ENCODE measurements around the gene FNDC3B.

Gene FNDC3B

GRCh38 chr3:172195407-172195754 is 156.0 kb downstream of the FNDC3B start:
- no peak for DNase-seq

- DNase-seq, result no peak
Observed at GRCh38 chr3:172197344-172197743, 158.0 kb downstream of the FNDC3B start.

DNA sequence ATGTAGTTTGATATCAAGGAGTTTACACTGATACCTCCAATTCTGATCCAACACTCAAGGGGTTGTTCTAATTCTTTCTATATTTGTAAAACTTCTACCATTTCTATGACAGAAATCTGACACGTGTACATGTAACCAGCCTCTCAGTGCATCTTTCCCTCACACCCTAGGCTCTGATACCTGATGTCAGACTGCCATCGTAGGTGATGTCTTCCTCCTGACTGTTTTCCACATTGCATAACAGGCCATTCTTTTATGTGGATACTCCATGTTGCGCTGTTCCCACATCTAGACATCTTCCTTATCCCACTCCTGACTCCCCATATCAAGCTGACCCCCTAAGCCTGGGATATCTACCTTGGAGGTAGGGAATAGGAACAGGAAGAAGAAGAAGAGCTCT is 159.1 kb downstream of the FNDC3B start:
- no peak for DNase-seq

- no peak for DNase-seq
Observed at GRCh38 chr3:172199850-172200369, 160.5 kb downstream of the FNDC3B start.

DNA sequence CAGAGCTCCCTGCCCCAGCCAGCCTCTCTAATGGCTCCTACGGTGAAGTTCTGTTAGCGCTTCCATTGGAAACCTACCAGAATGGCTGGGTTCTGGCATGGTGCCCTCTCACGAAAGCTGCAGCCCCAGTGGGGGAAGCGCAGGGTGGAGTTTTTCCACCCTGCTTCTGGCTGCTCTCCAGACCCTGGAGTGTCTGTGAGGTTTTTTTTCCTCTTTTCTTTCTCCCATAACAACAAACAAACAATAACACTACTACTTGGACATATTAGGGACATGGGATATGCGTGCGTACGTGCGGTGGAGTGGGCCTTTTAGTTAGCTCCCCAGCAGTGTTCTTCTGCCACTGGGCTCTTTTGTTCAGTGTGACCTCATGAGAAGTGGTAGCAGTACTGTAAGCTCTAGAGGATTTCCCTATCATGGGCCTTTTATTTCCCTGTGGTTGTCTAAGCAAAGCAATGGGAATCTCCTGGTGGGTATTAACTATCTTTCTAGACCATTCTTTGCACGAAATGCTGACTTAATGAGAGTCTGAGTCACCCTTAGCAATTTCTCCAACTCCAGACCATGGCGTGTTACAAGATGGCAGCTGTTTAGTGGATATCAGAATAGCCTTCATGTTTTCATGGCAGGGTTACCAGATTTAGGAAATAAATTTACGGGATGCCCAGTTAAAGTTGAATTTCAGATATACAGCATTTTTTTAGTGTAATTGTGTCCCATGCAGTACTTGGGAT is 161.9 kb downstream of the FNDC3B start:
- no peak for DNase-seq

DNA sequence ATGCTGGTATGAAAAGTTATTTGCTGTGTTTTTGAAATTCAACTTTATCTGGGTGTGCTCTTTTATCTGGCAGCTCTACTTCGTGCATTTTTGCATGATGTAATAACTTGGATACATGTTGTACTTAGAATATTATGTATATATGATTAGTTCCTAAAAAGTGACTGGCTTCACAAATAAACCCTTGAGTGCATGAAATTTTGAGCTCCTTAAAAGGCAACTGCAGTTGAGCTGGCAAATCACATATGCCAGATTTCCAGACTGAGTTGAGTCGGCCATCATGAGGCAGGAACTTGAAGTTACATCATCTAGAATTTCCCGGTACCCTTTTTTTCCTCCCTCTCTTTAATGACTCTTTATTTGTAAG is 162.5 kb downstream of the FNDC3B start:
- no peak for DNase-seq

- DNase-seq, result no peak
Observed at GRCh38 chr3:172202797-172203196, 163.4 kb downstream of the FNDC3B start.

DNA sequence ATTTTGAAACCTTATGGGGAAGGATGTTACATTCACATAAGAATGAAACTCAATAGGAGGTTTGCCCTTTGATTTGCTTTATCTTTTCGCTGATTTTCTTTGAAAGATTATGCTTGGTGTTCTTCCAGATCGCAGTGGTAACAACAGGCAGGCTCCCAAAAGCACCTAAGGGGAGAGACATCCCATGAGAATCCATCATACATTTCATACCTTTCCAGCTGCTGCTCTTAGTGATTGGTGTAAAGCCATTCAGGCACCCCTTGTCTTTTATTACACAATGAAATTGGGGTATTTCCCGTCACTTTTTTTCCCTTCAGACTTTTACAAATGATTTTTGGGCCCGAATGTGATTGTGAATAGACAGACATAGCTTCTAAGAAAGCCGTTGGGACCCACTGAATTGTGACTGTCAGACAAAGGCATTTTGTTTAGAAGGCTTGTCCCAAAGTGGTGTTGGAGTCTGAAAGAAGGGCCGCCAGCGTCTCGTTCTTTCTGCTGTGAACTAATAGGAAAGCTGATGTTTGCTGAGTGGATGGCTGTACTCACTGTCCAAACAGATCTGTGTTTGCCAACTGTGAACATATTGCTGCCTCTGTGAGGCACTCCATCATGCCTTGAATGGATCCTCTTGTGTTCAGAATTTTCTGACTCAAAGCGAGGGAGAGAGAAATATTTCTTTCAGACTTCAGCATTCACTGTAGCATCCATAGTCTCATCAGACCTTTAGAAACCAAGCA is 164.3 kb downstream of the FNDC3B start:
- DNase-seq, result no peak

DNA sequence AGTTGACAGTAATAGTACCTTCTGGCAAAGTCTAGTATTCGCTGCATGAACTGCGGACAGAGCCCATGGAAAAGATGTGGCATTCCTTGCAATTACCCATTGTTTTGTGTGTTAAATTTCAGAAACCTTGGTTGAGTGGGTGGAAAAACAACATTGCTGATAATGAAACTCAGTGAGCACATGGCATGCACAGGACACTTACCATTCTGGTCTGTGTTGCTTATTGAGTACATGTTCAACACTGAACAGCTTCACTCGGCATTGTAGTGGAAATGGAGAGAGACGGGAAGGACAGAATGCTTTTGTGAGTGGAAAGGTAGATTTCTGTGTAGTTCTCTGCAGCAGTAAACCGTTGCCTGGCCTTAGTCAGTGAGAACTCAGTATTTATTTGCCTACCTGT is 165.3 kb downstream of the FNDC3B start:
- DNase-seq, result no peak

DNA sequence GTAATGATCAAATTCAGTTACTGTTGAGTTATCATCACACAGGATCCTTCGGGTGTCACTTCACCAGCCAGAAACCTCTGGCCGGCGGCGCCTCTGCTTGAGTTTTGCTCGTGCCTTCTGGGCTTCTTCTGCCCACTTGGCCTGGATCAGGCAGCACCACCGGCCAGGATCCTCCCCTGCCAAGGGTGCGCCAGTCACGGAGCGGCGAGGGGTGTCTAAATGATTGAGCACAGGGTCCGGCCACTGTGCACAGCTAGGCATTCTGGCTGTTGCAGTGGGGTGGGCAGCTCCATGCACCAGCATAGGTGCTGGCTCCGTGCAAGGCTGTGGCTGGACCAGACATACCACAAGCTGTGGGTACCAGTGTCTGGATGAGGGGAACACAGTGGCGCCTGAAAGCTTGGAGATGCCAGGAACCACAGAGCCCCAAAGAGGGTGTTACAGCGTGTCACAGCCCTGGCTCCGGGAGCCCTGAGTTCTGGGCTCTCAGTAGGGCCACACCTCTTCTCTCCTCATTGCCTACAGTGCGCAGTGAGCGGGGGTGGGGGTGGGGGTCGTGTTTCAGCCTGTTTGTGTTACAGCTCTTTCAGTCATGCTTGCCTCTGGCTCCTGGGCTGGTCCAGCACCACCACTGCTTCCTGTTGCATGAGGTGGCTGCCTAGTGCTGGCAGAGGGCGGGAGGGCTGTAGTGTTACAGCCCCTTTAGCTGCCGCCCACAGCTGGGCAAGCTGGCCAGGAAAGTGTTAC is 169.4 kb downstream of the FNDC3B start:
- DNase-seq, result no peak

- DNase-seq, result no peak
Observed at GRCh38 chr3:172209333-172210321, 170.2 kb downstream of the FNDC3B start.

DNA sequence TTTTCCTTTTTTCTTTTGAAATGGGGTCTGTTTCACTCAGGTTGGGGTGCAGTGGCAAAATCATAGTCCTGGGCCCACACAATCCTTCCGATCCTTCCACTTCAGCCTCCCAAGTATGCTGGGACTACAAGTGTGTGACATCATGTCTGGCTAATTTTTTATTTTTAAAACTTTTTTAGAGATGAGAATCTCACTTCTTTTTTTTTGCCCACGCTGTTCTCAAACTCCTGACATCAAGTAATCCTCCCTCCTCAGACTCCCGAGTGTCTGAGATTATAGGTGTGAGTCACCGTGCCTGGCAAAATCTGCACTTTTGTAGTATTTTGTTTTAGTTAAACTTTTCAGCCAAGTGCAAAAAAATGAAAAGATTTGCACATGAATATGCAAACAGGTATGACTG is 171.0 kb downstream of the FNDC3B start:
- DNase-seq, result no peak

- DNase-seq, result no peak
Observed at GRCh38 chr3:172211123-172211522, 171.7 kb downstream of the FNDC3B start.

GRCh38 chr3:172213200-172213599 is 173.8 kb downstream of the FNDC3B start:
- DNase-seq, result no peak

DNA sequence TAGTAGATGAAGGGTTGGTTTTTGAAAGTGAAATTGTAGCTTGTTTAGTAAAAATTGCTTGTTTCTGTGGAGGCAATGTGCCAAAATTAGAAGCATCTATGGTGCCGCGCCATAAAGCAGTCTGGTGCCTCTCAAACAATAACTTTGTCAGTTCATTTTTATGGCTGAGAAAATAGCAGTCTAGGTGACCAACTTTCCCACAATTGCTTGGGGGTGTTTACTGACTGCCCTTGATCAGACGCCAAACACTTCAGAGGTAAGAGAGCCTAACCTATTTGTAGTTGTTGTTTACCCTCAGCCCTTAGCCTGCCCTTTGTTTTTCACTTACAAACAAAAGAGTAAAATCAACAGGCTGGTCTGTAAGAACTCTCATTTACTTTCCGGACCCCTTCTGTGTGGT is 174.5 kb downstream of the FNDC3B start:
- no peak for DNase-seq

GRCh38 chr3:172216267-172216666 is 176.9 kb downstream of the FNDC3B start:
- no peak for DNase-seq

DNA sequence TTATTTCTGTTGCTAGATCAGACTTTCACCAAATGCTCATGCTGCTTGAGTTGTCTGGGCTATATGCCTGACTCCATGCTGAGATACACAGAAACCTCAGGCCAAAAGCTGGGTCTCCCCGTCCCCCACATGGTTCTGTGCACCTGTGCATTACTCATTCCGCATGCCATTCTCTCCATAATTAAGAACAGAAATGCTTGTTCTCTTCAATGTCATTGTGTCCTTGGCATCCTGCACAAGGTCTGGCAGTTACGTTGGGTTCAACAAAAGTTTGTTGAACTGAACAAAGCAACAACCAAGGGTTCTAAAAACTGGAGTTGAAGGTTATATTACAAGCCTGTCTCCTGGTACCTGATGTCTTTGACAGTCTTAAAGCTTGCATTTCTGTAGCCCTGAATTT is 177.5 kb downstream of the FNDC3B start:
- DNase-seq, result no peak

DNA sequence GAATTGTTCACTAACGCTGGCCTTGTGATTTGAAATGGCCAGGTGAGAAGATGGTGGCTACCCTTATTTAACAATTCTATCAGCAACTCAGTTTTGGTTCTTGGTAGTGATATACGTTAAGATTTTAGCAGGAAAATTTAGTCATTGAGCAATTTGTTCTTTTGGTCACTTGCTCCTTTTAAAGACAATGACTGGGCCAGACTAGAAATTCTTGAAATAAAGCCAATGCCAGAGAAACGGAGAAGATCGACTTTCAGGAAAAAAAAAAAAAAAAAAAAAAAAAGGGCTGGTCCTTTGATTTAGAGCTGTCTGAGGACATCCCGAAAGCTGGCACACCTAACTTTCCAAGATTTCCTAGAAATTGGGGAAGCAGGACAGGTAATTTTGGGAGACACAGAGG is 178.5 kb downstream of the FNDC3B start:
- DNase-seq, result no peak

DNA sequence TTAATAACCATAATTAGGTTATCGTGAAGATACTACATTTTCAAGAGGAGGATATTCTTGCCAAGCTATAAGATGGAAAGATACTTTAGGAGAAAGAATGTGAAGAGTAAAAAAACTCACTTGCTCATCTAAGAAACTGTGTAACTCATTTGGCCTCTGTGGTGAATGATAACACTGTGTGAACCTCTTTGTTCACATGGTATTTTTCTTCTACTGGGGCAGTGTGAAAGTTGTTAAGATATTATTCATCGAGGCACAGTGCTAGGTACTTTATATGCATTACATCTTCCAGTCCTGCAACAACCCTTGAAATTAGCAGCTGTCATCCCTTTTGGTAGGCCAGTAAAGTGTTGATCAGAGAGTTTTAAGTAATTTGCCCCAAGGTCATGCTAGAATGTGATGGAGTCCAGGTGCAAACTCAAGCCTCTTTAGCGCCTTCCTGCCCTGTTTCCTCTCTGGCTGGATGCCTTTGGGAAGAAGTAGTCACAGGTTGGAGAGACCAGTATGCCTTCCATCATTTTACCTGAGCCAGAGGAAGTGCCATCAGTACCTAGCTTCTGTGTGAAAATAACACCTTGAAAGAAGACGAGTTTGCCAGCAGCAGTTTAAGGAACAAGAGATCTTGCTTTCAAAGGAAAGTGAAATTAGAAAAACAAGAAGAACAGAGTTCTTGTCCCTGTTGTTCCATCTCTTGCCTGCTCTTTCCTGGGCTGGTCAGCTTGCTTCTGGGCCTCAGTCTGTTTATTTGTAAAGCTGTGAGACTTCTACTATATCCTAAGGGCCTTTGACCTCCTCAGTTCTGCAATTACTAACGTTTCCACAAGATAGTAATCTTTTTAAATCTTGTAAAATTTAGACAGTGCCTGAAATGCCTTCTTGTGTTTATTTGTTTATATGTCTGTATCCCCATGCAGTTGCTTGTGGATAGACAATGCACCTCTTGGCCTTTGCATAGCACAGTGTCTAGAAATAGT is 179.3 kb downstream of the FNDC3B start:
- no peak for DNase-seq

DNA sequence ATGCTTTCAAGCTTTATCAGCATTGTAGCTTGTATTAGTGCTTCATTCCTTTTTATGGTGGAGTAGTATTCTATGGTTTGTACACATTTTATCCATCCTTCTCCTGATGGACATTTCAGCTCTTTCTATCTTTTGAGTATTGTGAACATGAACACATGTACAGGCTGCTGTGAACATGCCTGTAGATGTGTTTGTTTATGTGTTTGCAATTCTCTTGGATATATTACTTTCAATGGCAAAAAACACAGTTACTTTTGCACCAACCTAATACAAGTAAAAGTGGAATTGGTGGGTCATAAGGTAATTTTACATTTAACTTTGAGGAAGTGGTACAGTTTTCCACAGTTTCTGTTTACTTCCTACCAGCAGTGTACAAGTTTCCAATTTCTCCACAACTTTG is 180.4 kb downstream of the FNDC3B start:
- DNase-seq, result no peak

DNA sequence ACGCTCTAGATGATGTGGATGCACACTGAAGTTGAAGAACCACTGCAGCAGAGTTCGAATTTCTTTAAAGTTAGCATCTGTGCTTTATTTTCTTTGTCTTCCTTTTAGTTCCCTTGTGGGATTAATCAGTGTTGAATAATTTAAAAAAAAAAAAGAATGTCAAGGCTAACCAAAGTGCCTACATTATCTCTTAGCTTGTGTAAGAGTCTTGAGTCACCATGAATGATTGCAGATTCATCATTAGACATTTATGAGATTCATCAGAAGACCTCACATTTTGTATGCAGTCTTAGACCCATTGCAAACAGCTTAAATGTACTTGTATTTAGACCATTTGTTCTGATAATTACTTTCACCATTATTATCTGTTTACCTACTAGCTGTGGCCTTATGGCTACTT is 182.2 kb downstream of the FNDC3B start:
- DNase-seq, result no peak

All from activated effector memory CD4-positive, alpha-beta T cell treated with Interleukin-2 at 50 U/mL for 16 hours (primary cell).